ENCODE data around the gene PPP2R1A. TPM values are rescaled to one million over a fixed set of nuclear protein-coding genes. Genes with fewer than 3 reads are reported as not detected.

Gene PPP2R1A
- total and polyA plus RNA-seq, 7 donors: 108 to 163 (median 132) TPM

DNA sequence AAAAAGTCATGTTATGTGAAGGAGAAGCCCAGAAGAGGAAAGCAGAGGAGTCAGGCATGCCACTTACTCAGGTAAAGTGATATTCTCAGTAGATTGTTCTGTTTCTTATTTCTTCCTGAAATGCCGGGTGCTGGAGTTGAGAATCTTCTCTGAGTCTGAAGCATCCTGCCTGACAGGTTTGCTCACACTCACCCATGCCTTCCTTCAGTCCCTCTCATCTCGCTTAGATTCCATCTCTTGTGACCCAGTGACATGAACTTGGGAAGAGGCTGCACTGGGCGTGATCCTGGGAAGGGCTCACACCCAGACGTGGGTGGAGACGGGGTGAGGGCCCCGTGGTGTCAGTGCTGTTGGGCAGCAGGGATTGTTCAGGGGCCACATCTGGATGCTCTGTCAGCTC, 87.6 kb downstream of the PPP2R1A start:
- Histone ChIP-seq H3K27me3 (no peaks in the 10 kb centered on the region), H3K9me3 (peaks cover 0 to 8% (median under 1%) of the 10 kb centered on the region in 4 donors), H3K36me3 (peaks cover 0 to 10% (median 0%) of the 10 kb centered on the region in 4 donors), H3K4me3 (no peak overlapping the region), H3K27ac (no peak overlapping the region), H3K4me1 (peaks cover 0 to 9% (median 4%) of the 10 kb centered on the region in 4 donors)
- intact Hi-C loops (cut with DNase I): no loop called here
- no peak for DNase-seq
- TF ChIP-seq POLR2A (IDR thresholded peaks at IDR 0.05): no peak
- no peak for TF ChIP-seq POLR2AphosphoS5 (IDR thresholded peaks at IDR 0.05)
- no peak for TF ChIP-seq EP300 (IDR thresholded peaks at IDR 0.05)
- TF ChIP-seq, protein P1, sequence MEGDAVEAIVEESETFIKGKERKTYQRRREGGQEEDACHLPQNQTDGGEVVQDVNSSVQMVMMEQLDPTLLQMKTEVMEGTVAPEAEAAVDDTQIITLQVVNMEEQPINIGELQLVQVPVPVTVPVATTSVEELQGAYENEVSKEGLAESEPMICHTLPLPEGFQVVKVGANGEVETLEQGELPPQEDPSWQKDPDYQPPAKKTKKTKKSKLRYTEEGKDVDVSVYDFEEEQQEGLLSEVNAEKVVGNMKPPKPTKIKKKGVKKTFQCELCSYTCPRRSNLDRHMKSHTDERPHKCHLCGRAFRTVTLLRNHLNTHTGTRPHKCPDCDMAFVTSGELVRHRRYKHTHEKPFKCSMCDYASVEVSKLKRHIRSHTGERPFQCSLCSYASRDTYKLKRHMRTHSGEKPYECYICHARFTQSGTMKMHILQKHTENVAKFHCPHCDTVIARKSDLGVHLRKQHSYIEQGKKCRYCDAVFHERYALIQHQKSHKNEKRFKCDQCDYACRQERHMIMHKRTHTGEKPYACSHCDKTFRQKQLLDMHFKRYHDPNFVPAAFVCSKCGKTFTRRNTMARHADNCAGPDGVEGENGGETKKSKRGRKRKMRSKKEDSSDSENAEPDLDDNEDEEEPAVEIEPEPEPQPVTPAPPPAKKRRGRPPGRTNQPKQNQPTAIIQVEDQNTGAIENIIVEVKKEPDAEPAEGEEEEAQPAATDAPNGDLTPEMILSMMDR (IDR thresholded peaks at IDR 0.05): no peak
- WGBS, 2 donors: 94 to 95% methylated on average over 6 of the region's 6 CpGs

Small RNA genes within 50 kb of the gene (small RNA-seq; reads per million reads assigned to genes)
- gene MIR6801: 0 reads per million in 3 donors
- 0 reads per million in 3 donors for gene RF00019
- gene RPL37P23: 0 reads per million in 3 donors

Other genes starting within 250 kb of the PPP2R1A start
- gene ZNF350, start 203.2 kb upstream of the PPP2R1A start, total RNA-seq: 10 to 100 TPM; 11.0 to 19.7 (median 14.9) TPM
- 10 to 100 TPM in 1 of 3 donors, 1 to 10 TPM in 2; 6.6 to 13.2 (median 9.5) TPM for gene ZNF350, start 203.2 kb upstream of the PPP2R1A start, polyA plus RNA-seq
- gene ZNF615, start 181.8 kb upstream of the PPP2R1A start, total RNA-seq: 10 to 100 TPM; 18.0 to 26.8 (median 22.5) TPM
- gene ZNF615, start 181.8 kb upstream of the PPP2R1A start, polyA plus RNA-seq: 1 to 10 TPM; 1.2 to 3.0 (median 2.7) TPM
- 10 to 100 TPM in 2 of 4 donors, 1 to 10 TPM in 2; 6.6 to 13.5 (median 10.7) TPM for gene ZNF614, start 161.7 kb upstream of the PPP2R1A start, total RNA-seq
- gene ZNF614, start 161.7 kb upstream of the PPP2R1A start, polyA plus RNA-seq: 1 to 10 TPM; 1.2 to 3.0 (median 2.4) TPM
- gene ZNF432, start 141.2 kb upstream of the PPP2R1A start, total RNA-seq: 10 to 100 TPM in 3 of 4 donors, 1 to 10 TPM in 1; 10.0 to 17.1 (median 11.9) TPM
- gene ZNF432, start 141.2 kb upstream of the PPP2R1A start, polyA plus RNA-seq: 1 to 10 TPM; 1.8 to 5.2 (median 3.0) TPM
- gene ZNF841, start 94.3 kb upstream of the PPP2R1A start, total RNA-seq: 10 to 100 TPM; 11.8 to 26.6 (median 12.7) TPM
- gene ZNF841, start 94.3 kb upstream of the PPP2R1A start, polyA plus RNA-seq: 1 to 10 TPM; 1.2 to 7.7 (median 1.6) TPM
- gene ZNF616, start 50.1 kb upstream of the PPP2R1A start, total RNA-seq: 1 to 10 TPM; 4.3 to 7.2 (median 5.4) TPM
- gene ZNF616, start 50.1 kb upstream of the PPP2R1A start, polyA plus RNA-seq: 1 to 10 TPM; 1.4 to 3.7 (median 1.8) TPM
- 10 to 100 TPM in 2 of 4 donors, 1 to 10 TPM in 2; 9.1 to 12.3 (median 9.9) TPM for gene ZNF836, start 18.4 kb upstream of the PPP2R1A start, total RNA-seq
- gene ZNF836, start 18.4 kb upstream of the PPP2R1A start, polyA plus RNA-seq: 1 to 10 TPM; 2.4 to 5.1 (median 2.5) TPM
- 10 to 100 TPM in 2 of 4 donors, 1 to 10 TPM in 2; 5.5 to 11.0 (median 9.9) TPM for gene ZNF766, start 79.5 kb downstream of the PPP2R1A start, total RNA-seq
- 1 to 10 TPM; 2.8 to 5.7 (median 3.0) TPM for gene ZNF766, start 79.5 kb downstream of the PPP2R1A start, polyA plus RNA-seq
- gene ZNF480, start 107.1 kb downstream of the PPP2R1A start, total RNA-seq: 10 to 100 TPM in 1 of 4 donors, 1 to 10 TPM in 3; 7.5 to 11.2 (median 8.1) TPM
- 1 to 10 TPM; 3.5 to 6.0 (median 4.2) TPM for gene ZNF480, start 107.1 kb downstream of the PPP2R1A start, polyA plus RNA-seq
- gene ZNF610, start 146.2 kb downstream of the PPP2R1A start, total RNA-seq: 1 to 10 TPM; 2.0 to 3.2 (median 2.5) TPM
- gene ZNF610, start 146.2 kb downstream of the PPP2R1A start, polyA plus RNA-seq: 1 to 10 TPM in 1 of 3 donors, under 1 TPM in 1, not detected in 1; 0.90 to 1.8 TPM
- 10 to 100 TPM; 21.6 to 24.8 (median 23.0) TPM for gene ZNF880, start 179.9 kb downstream of the PPP2R1A start, total RNA-seq
- gene ZNF880, start 179.9 kb downstream of the PPP2R1A start, polyA plus RNA-seq: 10 to 100 TPM in 2 of 3 donors, 1 to 10 TPM in 1; 6.0 to 13.8 (median 12.0) TPM
- gene ZNF528, start 207.8 kb downstream of the PPP2R1A start, total RNA-seq: 10 to 100 TPM; 15.5 to 27.4 (median 20.2) TPM
- 10 to 100 TPM in 1 of 3 donors, 1 to 10 TPM in 2; 1.8 to 10.5 (median 9.6) TPM for gene ZNF528, start 207.8 kb downstream of the PPP2R1A start, polyA plus RNA-seq
- under 1 TPM in 2 of 4 donors, not detected in 2; 0.36 to 0.49 TPM for gene ZNF534, start 239.1 kb downstream of the PPP2R1A start, total RNA-seq
- under 1 TPM in 1 of 3 donors, not detected in 2; 0.09 TPM for gene ZNF534, start 239.1 kb downstream of the PPP2R1A start, polyA plus RNA-seq